ENCODE measurements around the gene ZC3HAV1.
A peak's percentile ranks its signal among the peaks of the same experiment; 100 is the strongest.
"Not testable (repeated sequence)": the region's sequence is repeated elsewhere in the genome, so short reads cannot be mapped to it uniquely, and the experiment has no call there.

ZC3HAV1 gene

GRCh38 chr7:139086454-139086853, 23.1 kb downstream of the ZC3HAV1 start:
- DNase-seq (ENCODE audit: low read depth) = no peak

GRCh38 chr7:139084709-139085108, 24.8 kb downstream of the ZC3HAV1 start:
- DNase-seq (ENCODE audit: low read depth) = no peak

GRCh38 chr7:139081584-139081983, 27.9 kb downstream of the ZC3HAV1 start:
- DNase-seq (ENCODE audit: low read depth) = no peak

- no peak for DNase-seq (ENCODE audit: low read depth)
Measured at GRCh38 chr7:139080905-139081304, 28.6 kb downstream of the ZC3HAV1 start.

GRCh38 chr7:139079861-139080260, 29.7 kb downstream of the ZC3HAV1 start:
- DNase-seq (ENCODE audit: low read depth) = no peak

GRCh38 chr7:139078911-139079310, 30.6 kb downstream of the ZC3HAV1 start:
- DNase-seq (ENCODE audit: low read depth) = no peak

GRCh38 chr7:139078399-139078798, 31.1 kb downstream of the ZC3HAV1 start:
- DNase-seq (ENCODE audit: low read depth) = no peak

- not testable (repeated sequence) for DNase-seq (ENCODE audit: low read depth)
Measured at GRCh38 chr7:139077706-139078105, 31.8 kb downstream of the ZC3HAV1 start.

GRCh38 chr7:139075871-139076686, 33.4 kb downstream of the ZC3HAV1 start:
- no peak for DNase-seq (ENCODE audit: low read depth)

GRCh38 chr7:139075031-139075652, 34.4 kb downstream of the ZC3HAV1 start:
- peak; percentile 73 for DNase-seq (ENCODE audit: low read depth)

- no peak for DNase-seq (ENCODE audit: low read depth)
Measured at GRCh38 chr7:139072796-139073195, 36.7 kb downstream of the ZC3HAV1 start.

- DNase-seq (ENCODE audit: low read depth) = no peak
Measured at GRCh38 chr7:139071680-139072079, 37.8 kb downstream of the ZC3HAV1 start.

GRCh38 chr7:139068544-139069399, 40.7 kb downstream of the ZC3HAV1 start:
- DNase-seq (ENCODE audit: low read depth) = no peak

GRCh38 chr7:139066315-139066714, 43.2 kb downstream of the ZC3HAV1 start:
- no peak for DNase-seq (ENCODE audit: low read depth)

GRCh38 chr7:139065323-139065722, 44.2 kb downstream of the ZC3HAV1 start:
- no peak for DNase-seq (ENCODE audit: low read depth)

GRCh38 chr7:139061416-139061815, 48.1 kb downstream of the ZC3HAV1 start:
- DNase-seq (ENCODE audit: low read depth) = no peak

GRCh38 chr7:139060695-139061237, 48.8 kb downstream of the ZC3HAV1 start:
- no peak for DNase-seq (ENCODE audit: low read depth)

GRCh38 chr7:139059905-139060304, 49.6 kb downstream of the ZC3HAV1 start:
- no peak for DNase-seq (ENCODE audit: low read depth)

- DNase-seq (ENCODE audit: low read depth) = peak; percentile 52
Measured at GRCh38 chr7:139058943-139059342, 50.6 kb downstream of the ZC3HAV1 start.

- DNase-seq (ENCODE audit: low read depth) = no peak
Measured at GRCh38 chr7:139055674-139056073, 53.8 kb downstream of the ZC3HAV1 start.

- not testable (repeated sequence) for DNase-seq (ENCODE audit: low read depth)
Measured at GRCh38 chr7:139054656-139055055, 54.9 kb downstream of the ZC3HAV1 start.

- DNase-seq (ENCODE audit: low read depth) = peak; percentile 57
Measured at GRCh38 chr7:139054101-139054500, 55.4 kb downstream of the ZC3HAV1 start.
